ENCODE measurements around the gene TBL3.

GRCh38 chr16:1977875-1978268 is 6.0 kb downstream of the TBL3 start:
- TF ChIP-seq CTCF (IDR thresholded peaks at IDR 0.05; ENCODE audit: poor library complexity, severe bottlenecking) = no peak
- no peak for TF ChIP-seq MXI1 (conservative IDR thresholded peaks at IDR 0.05; ENCODE audit: poor library complexity, severe bottlenecking)
- TF ChIP-seq EZH2 (IDR thresholded peaks at IDR 0.05; ENCODE audit: borderline replicate concordance, insufficient read depth, low read length, poor library complexity, severe bottlenecking) = no peak
- TF ChIP-seq REST (IDR thresholded peaks at IDR 0.05; ENCODE audit: borderline replicate concordance) = no peak
- no peak for TF ChIP-seq RAD21 (conservative IDR thresholded peaks at IDR 0.05)
- no peak for TF ChIP-seq POLR2AphosphoS5 (IDR thresholded peaks at IDR 0.05)
- no peak for TF ChIP-seq TAF1 (IDR thresholded peaks at IDR 0.05; ENCODE audit: low read depth)
- TF ChIP-seq EP300 (conservative IDR thresholded peaks at IDR 0.05; ENCODE audit: poor library complexity, severe bottlenecking) = no peak
- no peak for TF ChIP-seq SMC3 (conservative IDR thresholded peaks at IDR 0.05; ENCODE audit: poor library complexity)

Measured in neural cell (in vitro differentiated cells).